ENCODE data around the gene PORCN.

GRCh38 chrX:48487362-48487798, 21.4 kb upstream of the PORCN start:
- TF ChIP-seq, protein P1, sequence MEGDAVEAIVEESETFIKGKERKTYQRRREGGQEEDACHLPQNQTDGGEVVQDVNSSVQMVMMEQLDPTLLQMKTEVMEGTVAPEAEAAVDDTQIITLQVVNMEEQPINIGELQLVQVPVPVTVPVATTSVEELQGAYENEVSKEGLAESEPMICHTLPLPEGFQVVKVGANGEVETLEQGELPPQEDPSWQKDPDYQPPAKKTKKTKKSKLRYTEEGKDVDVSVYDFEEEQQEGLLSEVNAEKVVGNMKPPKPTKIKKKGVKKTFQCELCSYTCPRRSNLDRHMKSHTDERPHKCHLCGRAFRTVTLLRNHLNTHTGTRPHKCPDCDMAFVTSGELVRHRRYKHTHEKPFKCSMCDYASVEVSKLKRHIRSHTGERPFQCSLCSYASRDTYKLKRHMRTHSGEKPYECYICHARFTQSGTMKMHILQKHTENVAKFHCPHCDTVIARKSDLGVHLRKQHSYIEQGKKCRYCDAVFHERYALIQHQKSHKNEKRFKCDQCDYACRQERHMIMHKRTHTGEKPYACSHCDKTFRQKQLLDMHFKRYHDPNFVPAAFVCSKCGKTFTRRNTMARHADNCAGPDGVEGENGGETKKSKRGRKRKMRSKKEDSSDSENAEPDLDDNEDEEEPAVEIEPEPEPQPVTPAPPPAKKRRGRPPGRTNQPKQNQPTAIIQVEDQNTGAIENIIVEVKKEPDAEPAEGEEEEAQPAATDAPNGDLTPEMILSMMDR (IDR thresholded peaks at IDR 0.05), result no peak
- TF ChIP-seq EP300 (IDR thresholded peaks at IDR 0.05) (no peak), POLR2A (IDR thresholded peaks at IDR 0.05) (no peak)

Data from ovary (tissue), 3 donors.